Caco-2 (cell line): ENCODE measurements around the gene PPARGC1A. TPM values are rescaled to one million over a fixed set of nuclear protein-coding genes. Genes with fewer than 3 reads are reported as not detected.

ENCODE experiments used
- BruUV-seq: library from RNA; stranded (reverse); fragments of 400-500 nt; replicated peaks from 2 replicates; lab custom pipeline; 2021; lab: Mats Ljungman, UMichigan
- CTCF ChIA-PET: fragments of 300-600 bp; sonication (Branson Sonifier 250); formaldehyde crosslinking; loops from one replicate; lab custom pipeline; 2022; ENCODE audit warnings: antibody characterized with exemption; lab: Charles Lee
- POLR2A ChIA-PET: fragments of 300-600 bp; sonication (Branson Sonifier 250); formaldehyde crosslinking; loops from one replicate; lab custom pipeline; 2022; ENCODE audit warnings: antibody characterized with exemption; lab: Charles Lee
- DNase-seq, 2 experiments: peaks; one replicate each; pipeline versions ENCODE4 v3.0.0 to v3.0.0-alpha.2; 2020 to 2022
- H3K27me3 ChIP-seq: replicated peaks from 2 replicates; pipeline ENCODE4 v1.6.0; 2011; ENCODE audit warnings: low read length; ENCODE audit not compliant: control insufficient read depth, insufficient read depth
- H3K36me3 ChIP-seq: 2 replicates; pipeline ENCODE4 v1.5.1; 2011; ENCODE audit warnings: low read length; ENCODE audit not compliant: control insufficient read depth, insufficient read depth
- H3K4me1 ChIP-seq: fragments of 250-450 bp; sonication (Bioruptor Pico); 2 replicates; pipeline ENCODE4 v1.5.1; 2020; ENCODE audit warnings: mild to moderate bottlenecking
- H3K4me3 ChIP-seq: 2 replicates; pipeline ENCODE4 v1.5.1; 2011; ENCODE audit warnings: low read depth, mild to moderate bottlenecking, control low read depth, low read length
- H3K9me3 ChIP-seq: fragments of 250-450 bp; sonication (Bioruptor Pico); 2 replicates; pipeline ENCODE4 v1.5.1; 2020; ENCODE audit warnings: mild to moderate bottlenecking, moderate library complexity
- H3K27ac Mint-ChIP-seq: one replicate; pipeline ENCODE4 v1.8.0; 2022; ENCODE audit warnings: mixed read lengths; ENCODE audit not compliant: unreplicated experiment
- H3K27me3 Mint-ChIP-seq: one replicate; pipeline ENCODE4 v1.8.0; 2022; ENCODE audit warnings: mixed read lengths; ENCODE audit not compliant: insufficient read depth, unreplicated experiment
- H3K36me3 Mint-ChIP-seq: one replicate; pipeline ENCODE4 v1.8.0; 2022; ENCODE audit warnings: mild to moderate bottlenecking, mixed read lengths; ENCODE audit not compliant: insufficient read depth, unreplicated experiment
- H3K4me1 Mint-ChIP-seq: one replicate; pipeline ENCODE4 v1.8.0; 2022; ENCODE audit warnings: low read depth, mixed read lengths; ENCODE audit not compliant: unreplicated experiment
- H3K4me3 Mint-ChIP-seq: one replicate; pipeline ENCODE4 v1.8.0; 2022; ENCODE audit warnings: mild to moderate bottlenecking, moderate library complexity, mixed read lengths; ENCODE audit not compliant: unreplicated experiment
- H3K9me3 Mint-ChIP-seq: one replicate; pipeline ENCODE4 v1.8.0; 2022; ENCODE audit warnings: mixed read lengths; ENCODE audit not compliant: unreplicated experiment
- intact Hi-C: fragments of 100-400 bp; cut with micrococcal nuclease; formaldehyde crosslinking; loops from one replicate; pipeline ENCODE4 v1.10.0; 2022; ENCODE audit not compliant: unreplicated experiment
- total RNA-seq: library from RNA; stranded (reverse); gene quantifications from 2 replicates; pipeline ENCODE4 v1.2.3, GENCODE V29; 2022
- TF ChIP-seq, protein P1 (sequence below), 2 experiments: fragments of 200-600 bp in 1 of 2; IDR thresholded peaks; 1 replicate in 1 of 2; 2 replicates in 1 of 2; pipeline versions ENCODE4 v1.5.1 to v1.8.0; 2011 to 2022; ENCODE audit warnings: antibody characterized with exemption in 1 of 2, control low read depth in 1 of 2, inconsistent platforms in 1 of 2, low read depth in 1 of 2, low read length in 1 of 2, mild to moderate bottlenecking in 1 of 2, moderate library complexity in 1 of 2; ENCODE audit not compliant: insufficient read depth in 1 of 2, severe bottlenecking in 1 of 2, unreplicated experiment in 1 of 2

PPARGC1A gene
- total RNA-seq, 1 experiment from 2014 or later, result not detected

DNA sequence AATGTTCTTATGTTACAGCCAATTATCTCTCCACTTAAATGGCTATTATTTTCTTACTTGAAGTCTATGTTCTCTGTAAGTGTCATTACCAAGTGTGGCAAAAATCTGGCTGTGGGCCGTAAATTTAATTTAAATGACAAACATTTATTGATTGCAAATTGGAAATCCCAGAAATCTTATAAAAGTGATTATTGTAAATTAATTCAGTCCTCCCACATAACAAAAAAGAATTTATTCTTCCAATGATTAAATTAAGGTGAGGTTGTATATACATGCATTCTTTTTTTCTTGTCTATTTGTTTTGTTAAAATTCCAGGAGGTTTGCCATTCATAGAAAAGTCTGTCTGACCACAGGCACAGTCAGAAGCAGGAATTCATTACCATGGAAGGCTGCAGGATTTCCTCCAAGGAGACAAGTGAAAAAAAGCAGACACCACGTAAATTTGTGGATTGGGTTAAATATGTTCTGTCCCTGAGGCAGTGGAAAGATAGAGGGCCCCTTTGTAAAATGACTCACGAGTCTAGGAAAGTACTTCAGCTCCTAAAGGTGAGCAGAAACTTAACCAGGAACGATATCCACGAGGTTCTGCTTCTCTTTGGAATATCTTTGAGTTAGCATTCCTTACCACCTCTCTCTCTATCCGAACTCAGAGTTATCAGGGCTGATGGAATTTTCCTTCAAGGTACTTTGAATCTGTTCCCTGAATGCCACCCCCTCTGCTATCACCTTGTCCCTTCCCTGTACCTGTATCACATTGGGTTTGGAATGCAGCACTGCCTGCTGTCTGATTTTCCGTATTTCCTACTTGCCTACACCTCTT lies 10.7 kb downstream of the PPARGC1A start:
- Mint-ChIP-seq H3K27ac (peak overlapping the region; percentile 5), H3K4me3 (no peak overlapping the region), H3K4me1 (peaks cover 6% of the 10 kb centered on the region), H3K27me3 (peaks cover 7% of the 10 kb centered on the region), H3K9me3 (no peaks in the 10 kb centered on the region), H3K36me3 (no peaks in the 10 kb centered on the region)
- Histone ChIP-seq H3K27me3 (no peaks in the 10 kb centered on the region), H3K4me1 (no peaks in the 10 kb centered on the region; the same call in 1 of the 2 replicates), H3K9me3 (no peaks in the 10 kb centered on the region), H3K4me3 (no peak overlapping the region), H3K36me3 (no peaks in the 10 kb centered on the region)
- POLR2A ChIA-PET, result no interaction called here
- DNase-seq, result no peak
- TF ChIP-seq, protein P1, sequence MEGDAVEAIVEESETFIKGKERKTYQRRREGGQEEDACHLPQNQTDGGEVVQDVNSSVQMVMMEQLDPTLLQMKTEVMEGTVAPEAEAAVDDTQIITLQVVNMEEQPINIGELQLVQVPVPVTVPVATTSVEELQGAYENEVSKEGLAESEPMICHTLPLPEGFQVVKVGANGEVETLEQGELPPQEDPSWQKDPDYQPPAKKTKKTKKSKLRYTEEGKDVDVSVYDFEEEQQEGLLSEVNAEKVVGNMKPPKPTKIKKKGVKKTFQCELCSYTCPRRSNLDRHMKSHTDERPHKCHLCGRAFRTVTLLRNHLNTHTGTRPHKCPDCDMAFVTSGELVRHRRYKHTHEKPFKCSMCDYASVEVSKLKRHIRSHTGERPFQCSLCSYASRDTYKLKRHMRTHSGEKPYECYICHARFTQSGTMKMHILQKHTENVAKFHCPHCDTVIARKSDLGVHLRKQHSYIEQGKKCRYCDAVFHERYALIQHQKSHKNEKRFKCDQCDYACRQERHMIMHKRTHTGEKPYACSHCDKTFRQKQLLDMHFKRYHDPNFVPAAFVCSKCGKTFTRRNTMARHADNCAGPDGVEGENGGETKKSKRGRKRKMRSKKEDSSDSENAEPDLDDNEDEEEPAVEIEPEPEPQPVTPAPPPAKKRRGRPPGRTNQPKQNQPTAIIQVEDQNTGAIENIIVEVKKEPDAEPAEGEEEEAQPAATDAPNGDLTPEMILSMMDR (IDR thresholded peaks at IDR 0.05; ENCODE audit: insufficient read depth in 1 of 2, low read depth in 1 of 2, low read length in 1 of 2, severe bottlenecking in 1 of 2, unreplicated experiment in 1 of 2), result no peak
- no TSS peak for BruUV-seq
- intact Hi-C loops, result no loop called here
- CTCF ChIA-PET, result no interaction called here

DNA sequence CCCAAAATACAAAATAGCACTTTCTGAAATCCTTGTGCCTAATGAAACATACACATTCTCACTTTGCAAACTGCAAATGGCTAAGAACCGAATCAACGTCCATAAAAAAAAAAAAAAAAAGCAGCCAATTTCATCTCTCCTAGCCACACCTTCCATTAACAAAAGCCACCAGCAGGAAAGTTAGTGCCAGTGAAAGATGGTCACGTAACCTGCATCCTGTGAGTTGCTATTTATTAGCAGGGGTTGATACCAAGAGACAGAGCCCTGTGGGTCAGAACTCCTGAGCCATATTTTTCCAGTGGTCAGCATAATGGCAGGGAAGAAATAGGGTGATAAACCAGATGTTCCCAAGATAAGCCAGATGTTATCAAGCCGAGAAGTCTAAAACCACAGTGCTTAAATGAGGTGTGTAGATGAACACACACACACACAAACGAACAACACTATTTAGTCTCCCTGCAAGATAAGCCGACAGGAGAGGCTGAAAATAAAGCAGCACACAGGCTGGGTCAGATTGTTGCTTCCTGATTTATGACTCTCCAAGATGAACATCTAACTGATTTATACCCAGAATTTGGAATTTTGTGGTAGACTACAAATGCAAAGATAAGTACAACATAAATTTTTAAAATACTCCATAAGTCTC lies 11.5 kb downstream of the PPARGC1A start:
- H3K4me3 ChIP-seq, result no peak overlapping the region
- ChIA-PET POLR2A (no interaction called here), CTCF (no interaction called here)
- intact Hi-C loops, result no loop called here
- Mint-ChIP-seq H3K36me3 (no peaks in the 10 kb centered on the region), H3K4me1 (peaks cover 6% of the 10 kb centered on the region), H3K9me3 (no peaks in the 10 kb centered on the region), H3K4me3 (no peak overlapping the region), H3K27ac (no peak overlapping the region), H3K27me3 (peaks cover 11% of the 10 kb centered on the region)
- DNase-seq, result no peak
- H3K27me3 ChIP-seq, result no peaks in the 10 kb centered on the region
- no peaks in the 10 kb centered on the region for H3K36me3 ChIP-seq
- no peaks in the 10 kb centered on the region for H3K9me3 ChIP-seq
- TF ChIP-seq, protein P1 (IDR thresholded peaks at IDR 0.05; ENCODE audit: insufficient read depth in 1 of 2, low read depth in 1 of 2, low read length in 1 of 2, severe bottlenecking in 1 of 2, unreplicated experiment in 1 of 2), result no peak
- no peaks in the 10 kb centered on the region; the same call in 1 of the 2 replicates for H3K4me1 ChIP-seq
- BruUV-seq, result no TSS peak

DNA sequence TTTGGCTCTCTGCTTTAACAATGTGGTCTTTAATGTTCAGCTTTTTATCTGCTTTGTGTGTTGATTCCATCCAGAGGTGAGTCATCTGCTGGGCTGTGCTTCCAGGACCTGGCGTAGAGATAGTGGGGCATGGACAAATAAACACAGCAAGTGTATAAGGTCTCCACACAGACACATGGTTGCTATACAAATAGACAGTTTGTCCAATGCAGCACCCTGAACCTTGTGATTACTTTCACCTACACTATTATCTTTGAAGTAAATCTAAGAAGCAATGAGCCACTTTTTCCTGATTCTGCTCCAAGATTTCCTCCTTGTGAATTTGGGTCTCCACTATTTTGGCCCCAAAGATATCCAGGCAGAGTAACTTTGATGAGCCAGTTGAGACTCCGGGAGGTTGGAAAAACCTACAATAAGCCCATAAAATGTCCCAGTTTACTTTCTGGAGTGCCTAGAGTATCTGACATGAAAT lies 12.1 kb downstream of the PPARGC1A start:
- DNase-seq, result no peak
- H3K4me1 Mint-ChIP-seq, result peaks cover 6% of the 10 kb centered on the region
- Histone ChIP-seq H3K4me1 (no peaks in the 10 kb centered on the region; the same call in 1 of the 2 replicates), H3K4me3 (no peak overlapping the region), H3K27me3 (no peaks in the 10 kb centered on the region), H3K9me3 (no peaks in the 10 kb centered on the region), H3K36me3 (no peaks in the 10 kb centered on the region)
- CTCF ChIA-PET, result interaction anchor here (0.6 kb wide), 1 partner anchor 12 kb away, joined by 3 read pairs; the partner anchor contains the start of gene PPARGC1A
- H3K4me3 Mint-ChIP-seq, result no peak overlapping the region
- TF ChIP-seq, protein P1 (IDR thresholded peaks at IDR 0.05; ENCODE audit: insufficient read depth in 1 of 2, low read depth in 1 of 2, low read length in 1 of 2, severe bottlenecking in 1 of 2, unreplicated experiment in 1 of 2), result no peak
- POLR2A ChIA-PET, result no interaction called here
- no peaks in the 10 kb centered on the region for H3K36me3 Mint-ChIP-seq
- no peaks in the 10 kb centered on the region for H3K9me3 Mint-ChIP-seq
- no TSS peak for BruUV-seq
- H3K27ac Mint-ChIP-seq, result no peak overlapping the region
- intact Hi-C loops, result no loop called here
- H3K27me3 Mint-ChIP-seq, result peaks cover 11% of the 10 kb centered on the region
